AG04450 (cell line): Measurements from ENCODE around the gene OR2AK2. TPM values are rescaled to one million over a fixed set of nuclear protein-coding genes. Genes with fewer than 3 reads are reported as not detected.

Source experiments
- CTCF ChIA-PET: fragments of 300-600, 350-600 bp; formaldehyde crosslinking; extraction: SDS; loops from one replicate; lab custom pipeline; 2022; ENCODE audit warnings: antibody characterized with exemption, inconsistent platforms; lab: Charles Lee
- POLR2A ChIA-PET: fragments of 350-600 bp; formaldehyde crosslinking; extraction: SDS; loops from one replicate; lab custom pipeline; 2021; ENCODE audit warnings: antibody characterized with exemption, inconsistent platforms; lab: Yijun Ruan, JAX
- DNase-seq: peaks from one replicate; pipeline ENCODE4 v3.0.0-alpha.2; 2011; ENCODE audit warnings: low read depth, low spot score
- H3K27ac ChIP-seq: one replicate; pipeline ENCODE4 v1.5.1; 2012; ENCODE audit warnings: low read depth, low read length, control low read depth
- H3K27me3 ChIP-seq: one replicate; pipeline ENCODE4 v1.6.0; 2012; ENCODE audit warnings: low read length; ENCODE audit not compliant: control insufficient read depth, insufficient read depth
- H3K4me3 ChIP-seq: 2 replicates; pipeline ENCODE4 v1.5.1; 2011; ENCODE audit warnings: mild to moderate bottlenecking, low read depth, low read length, control low read depth
- H3K9me3 ChIP-seq: 2 replicates; pipeline ENCODE4 v1.5.1; 2012; ENCODE audit warnings: low read length; ENCODE audit not compliant: control insufficient read depth, insufficient read depth
- polyA plus RNA-seq: library from polyadenylated mRNA; depleted of rRNA; stranded (reverse); fragments of >200 nt; gene quantifications from 2 replicates; pipeline ENCODE4 v1.2.3, GENCODE V29; 2011
- TF ChIP-seq, protein P1 (sequence below): IDR thresholded peaks from 2 replicates; pipeline ENCODE4 v1.5.1; 2011; ENCODE audit warnings: low read depth, low read length, control low read depth, inconsistent platforms

The OR2AK2 gene
- polyA plus RNA-seq, 1 experiment = not detected

- no peak for DNase-seq
- Histone ChIP-seq H3K27me3 (no peaks in the 10 kb centered on the region), H3K9me3 (no peaks in the 10 kb centered on the region; the same call in 1 of the 2 replicates), H3K27ac (no peak overlapping the region), H3K4me3 (no peak overlapping the region)
- TF ChIP-seq, protein P1, sequence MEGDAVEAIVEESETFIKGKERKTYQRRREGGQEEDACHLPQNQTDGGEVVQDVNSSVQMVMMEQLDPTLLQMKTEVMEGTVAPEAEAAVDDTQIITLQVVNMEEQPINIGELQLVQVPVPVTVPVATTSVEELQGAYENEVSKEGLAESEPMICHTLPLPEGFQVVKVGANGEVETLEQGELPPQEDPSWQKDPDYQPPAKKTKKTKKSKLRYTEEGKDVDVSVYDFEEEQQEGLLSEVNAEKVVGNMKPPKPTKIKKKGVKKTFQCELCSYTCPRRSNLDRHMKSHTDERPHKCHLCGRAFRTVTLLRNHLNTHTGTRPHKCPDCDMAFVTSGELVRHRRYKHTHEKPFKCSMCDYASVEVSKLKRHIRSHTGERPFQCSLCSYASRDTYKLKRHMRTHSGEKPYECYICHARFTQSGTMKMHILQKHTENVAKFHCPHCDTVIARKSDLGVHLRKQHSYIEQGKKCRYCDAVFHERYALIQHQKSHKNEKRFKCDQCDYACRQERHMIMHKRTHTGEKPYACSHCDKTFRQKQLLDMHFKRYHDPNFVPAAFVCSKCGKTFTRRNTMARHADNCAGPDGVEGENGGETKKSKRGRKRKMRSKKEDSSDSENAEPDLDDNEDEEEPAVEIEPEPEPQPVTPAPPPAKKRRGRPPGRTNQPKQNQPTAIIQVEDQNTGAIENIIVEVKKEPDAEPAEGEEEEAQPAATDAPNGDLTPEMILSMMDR = no peak
- CTCF ChIA-PET = no interaction called here
- POLR2A ChIA-PET = no interaction called here
These were observed 11.6 kb upstream of the OR2AK2 start for GRCh38 chr1:247953408-247953807.

DNA sequence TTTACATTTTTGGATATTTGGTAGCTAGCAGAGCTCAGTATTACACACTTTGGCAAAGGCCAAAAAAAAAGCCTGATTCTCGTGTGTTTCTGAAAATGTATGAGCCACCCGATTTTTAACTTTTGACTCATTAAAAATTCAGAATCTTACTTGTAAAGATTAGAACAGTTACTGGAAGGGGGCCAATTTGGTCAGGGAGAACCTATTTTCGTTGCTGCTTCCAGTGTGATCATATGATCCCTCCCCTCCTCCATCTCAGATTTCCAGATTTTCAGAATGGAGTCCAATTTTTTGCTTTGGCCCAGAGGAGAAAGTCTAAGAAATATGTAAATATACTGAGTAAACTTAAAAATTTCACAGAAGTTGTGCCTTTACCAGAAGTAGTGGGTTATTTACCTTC, 3.2 kb upstream of the OR2AK2 start:
- H3K4me3 ChIP-seq = no peak overlapping the region
- no peak overlapping the region for H3K27ac ChIP-seq
- peaks cover 11% of the 10 kb centered on the region for H3K9me3 ChIP-seq
- TF ChIP-seq, protein P1 = no peak
- POLR2A ChIA-PET = no interaction called here
- CTCF ChIA-PET = no interaction called here
- no peaks in the 10 kb centered on the region for H3K27me3 ChIP-seq
- DNase-seq = no peak

DNA sequence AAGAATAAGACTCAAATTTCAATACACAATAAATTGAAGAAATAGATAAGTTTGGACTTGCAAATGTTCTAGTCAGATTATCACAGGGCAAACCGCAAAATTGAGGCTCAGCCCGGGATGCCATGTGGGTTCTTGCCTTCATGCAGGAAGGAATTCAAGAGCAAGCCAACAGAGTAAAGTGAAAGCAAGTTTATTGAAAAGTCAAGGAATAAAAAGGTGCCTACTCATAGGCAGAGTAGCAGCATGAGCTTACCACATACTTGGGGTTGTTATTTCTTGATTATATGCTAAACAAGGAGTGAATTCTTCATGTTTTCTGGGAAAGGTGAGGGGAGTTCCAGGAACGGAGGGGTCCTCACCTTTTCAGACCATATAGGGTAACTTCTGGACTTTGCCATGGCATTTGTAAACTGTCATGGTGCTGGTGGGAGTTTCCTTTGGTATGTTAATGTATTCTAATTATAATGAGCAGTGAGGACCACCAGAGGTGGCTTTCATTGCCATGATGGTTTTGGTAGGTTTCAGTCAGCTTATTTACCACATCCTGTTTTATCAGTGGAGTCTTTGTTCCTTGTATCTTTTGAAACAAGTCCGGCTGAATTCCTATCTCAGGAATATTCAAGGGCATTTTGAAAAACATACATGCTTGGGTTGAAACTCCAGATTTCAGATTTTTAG, 2.0 kb upstream of the OR2AK2 start:
- H3K27ac ChIP-seq = no peak overlapping the region
- peaks cover 20% of the 10 kb centered on the region for H3K9me3 ChIP-seq
- TF ChIP-seq, protein P1 = no peak
- DNase-seq = no peak
- ChIA-PET POLR2A (no interaction called here), CTCF (no interaction called here)
- H3K4me3 ChIP-seq = no peak overlapping the region
- no peaks in the 10 kb centered on the region for H3K27me3 ChIP-seq

DNA sequence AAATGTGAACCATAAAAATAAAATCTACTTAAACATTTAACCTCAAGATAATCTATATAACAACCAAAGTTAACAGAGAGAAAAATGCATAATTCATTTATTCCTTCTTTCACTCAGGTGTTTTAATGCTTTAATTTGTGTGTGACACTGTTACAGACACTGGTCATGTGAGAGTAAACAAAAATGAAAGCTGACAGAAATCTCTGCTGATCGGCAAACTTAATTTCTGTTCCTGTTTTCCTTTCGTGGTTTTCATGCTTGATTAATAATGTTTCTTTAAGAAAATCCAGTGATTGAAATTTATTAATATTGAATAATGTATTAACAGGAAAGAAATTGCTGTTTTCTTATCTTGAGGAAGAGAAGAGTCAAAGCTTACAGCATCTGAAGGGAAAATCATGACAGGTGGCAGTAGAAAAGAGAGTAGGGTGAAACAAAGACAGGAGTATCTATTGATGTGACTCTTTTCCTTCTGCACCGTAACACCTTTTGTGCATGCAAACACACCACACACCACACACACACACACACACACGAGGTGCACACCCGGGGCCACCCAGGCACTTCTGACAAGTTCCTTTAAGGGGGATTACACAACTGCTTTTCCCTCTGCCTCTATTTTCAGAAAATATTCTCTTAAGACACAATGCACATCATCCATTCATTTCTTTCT, 1.6 kb downstream of the OR2AK2 start:
- peaks cover 17% of the 10 kb centered on the region for H3K9me3 ChIP-seq
- H3K27me3 ChIP-seq = no peaks in the 10 kb centered on the region
- ChIA-PET POLR2A (no interaction called here), CTCF (no interaction called here)
- H3K4me3 ChIP-seq = no peak overlapping the region
- DNase-seq = no peak
- TF ChIP-seq, protein P1 = no peak
- no peak overlapping the region for H3K27ac ChIP-seq

DNA sequence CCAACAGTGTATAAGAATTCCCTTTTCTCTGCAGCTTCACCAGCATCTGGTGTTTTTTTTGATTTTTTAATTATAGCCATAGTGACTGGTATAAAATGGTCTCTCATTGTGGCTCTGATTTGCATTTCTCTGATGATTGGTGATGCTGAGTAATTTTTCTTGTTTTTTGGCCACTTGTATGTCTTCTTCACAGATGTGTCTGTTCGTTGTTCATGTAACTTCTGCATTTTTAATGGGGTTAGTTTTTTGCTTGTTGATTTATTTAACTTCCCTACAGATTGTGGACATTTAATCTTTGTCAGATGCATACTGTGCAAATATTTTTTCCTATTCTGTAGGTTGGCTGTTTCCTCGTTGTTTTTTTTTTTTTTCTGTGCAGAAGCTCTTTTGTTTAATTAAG, 28.0 kb downstream of the OR2AK2 start:
- POLR2A ChIA-PET = no interaction called here
- Histone ChIP-seq H3K4me3 (no peak overlapping the region), H3K9me3 (peaks cover 13% of the 10 kb centered on the region), H3K27me3 (no peaks in the 10 kb centered on the region), H3K27ac (no peak overlapping the region)
- TF ChIP-seq, protein P1 = no peak
- CTCF ChIA-PET = no interaction called here
- DNase-seq = no peak
